K562 (cell line): ENCODE results near the gene MMEL1. TPM values are rescaled to one million over a fixed set of nuclear protein-coding genes. Genes with fewer than 3 reads are reported as not detected.

Source experiments
- ADNP ChIP-seq: fragments of 200-800 bp; sonication (Bioruptor generic); IDR thresholded peaks from 2 replicates; pipeline ENCODE4 v1.6.1; 2016; ENCODE audit warnings: missing genetic modification characterization, missing compliant biosample characterization
- ARID1B ChIP-seq: fragments of 450-650 bp; IDR thresholded peaks from 2 replicates; pipeline ENCODE4 v1.6.1; 2016; ENCODE audit warnings: antibody characterized with exemption, mild to moderate bottlenecking, inconsistent platforms
- CBX3 ChIP-seq, 2 experiments: IDR thresholded peaks; 1 replicate in 1 of 2; 2 replicates in 1 of 2; pipeline ENCODE4 v1.6.1; 2012; ENCODE audit warnings: inconsistent platforms in 2 of 2, low read length in 2 of 2, borderline replicate concordance in 1 of 2, control low read depth in 1 of 2
- NR2C2 ChIP-seq, 2 experiments: fragments of 200-800 bp in 1 of 2; sonication (Bioruptor generic) in 1 of 2; sonication (generic) in 1 of 2; formaldehyde crosslinking in 1 of 2; IDR thresholded peaks; 2 replicates each; pipeline versions ENCODE4 v1.6.1 to v1.8.0; 2016 to 2022; ENCODE audit warnings: mild to moderate bottlenecking in 1 of 2, missing compliant biosample characterization in 1 of 2, missing genetic modification characterization in 1 of 2, missing genetic modification reagents in 1 of 2
- SIN3B ChIP-seq: fragments of 450-650 bp; IDR thresholded peaks from 2 replicates; pipeline ENCODE4 v1.6.1; 2017; ENCODE audit warnings: low read depth, mild to moderate bottlenecking, moderate library complexity
- THRAP3 ChIP-seq: fragments of 450-650 bp; IDR thresholded peaks from 2 replicates; pipeline ENCODE4 v1.6.1; 2016; ENCODE audit warnings: mild to moderate bottlenecking, inconsistent platforms, borderline replicate concordance
- XRCC3 ChIP-seq: fragments of 450-650 bp; IDR thresholded peaks from 2 replicates; pipeline ENCODE4 v1.6.1; 2017; ENCODE audit warnings: mild to moderate bottlenecking, moderate library complexity
- ZNF436 ChIP-seq: fragments of 250-450, 450-650 bp; sonication (Bioruptor Pico); formaldehyde crosslinking; IDR thresholded peaks from 2 replicates; pipeline ENCODE4 v1.7.0; 2020; ENCODE audit warnings: mild to moderate bottlenecking
- polyA plus RNA-seq, 8 experiments: library from polyadenylated mRNA; depleted of rRNA in 4 of 8; stranded (reverse) in 5 of 8; unstranded in 3 of 8; fragments of >200 nt; fragmentation: Nextera tagmentation in 2 of 8; fragmentation: Illumina TruSeq in 1 of 8; extraction: Ambion mirVana in 2 of 8; extraction: Trizol in 1 of 8; gene quantifications; 2 replicates each; pipeline versions ENCODE4 v1.2.1 to v1.2.3, GENCODE V29; 2011 to 2014; ENCODE audit warnings: inconsistent platforms in 1 of 8, missing spikeins in 1 of 8
- total RNA-seq, 7 experiments: library from RNA; depleted of rRNA in 6 of 7; stranded (reverse); fragments of >200 nt in 6 of 7; fragmentation: Illumina TruSeq in 2 of 7; extraction: Trizol in 2 of 7; gene quantifications; 2 replicates each; pipeline versions ENCODE4 v1.2.1 to v1.2.3, GENCODE V29; 2011 to 2021; ENCODE audit warnings: low replicate concordance in 1 of 7
- TF ChIP-seq, protein P1 (sequence below): fragments of 450-650 bp; IDR thresholded peaks from 2 replicates; pipeline ENCODE4 v1.6.1; 2016; ENCODE audit warnings: mild to moderate bottlenecking
- TF ChIP-seq, protein P2 (sequence below): sonication (generic); formaldehyde crosslinking; IDR thresholded peaks from 2 replicates; pipeline ENCODE4 v1.8.0; 2023; ENCODE audit warnings: missing genetic modification reagents, mild to moderate bottlenecking, borderline replicate concordance
- TF ChIP-seq, protein P3 (sequence below): fragments of 250-450 bp; sonication (Bioruptor Pico); IDR thresholded peaks from 2 replicates; pipeline ENCODE4 v1.4.0; 2020

The MMEL1 gene
- total and polyA plus RNA-seq, 9 of the 15 experiments (the other 6 are each of a cell fraction or from before 2014, with no cell fraction given): not detected

DNA sequence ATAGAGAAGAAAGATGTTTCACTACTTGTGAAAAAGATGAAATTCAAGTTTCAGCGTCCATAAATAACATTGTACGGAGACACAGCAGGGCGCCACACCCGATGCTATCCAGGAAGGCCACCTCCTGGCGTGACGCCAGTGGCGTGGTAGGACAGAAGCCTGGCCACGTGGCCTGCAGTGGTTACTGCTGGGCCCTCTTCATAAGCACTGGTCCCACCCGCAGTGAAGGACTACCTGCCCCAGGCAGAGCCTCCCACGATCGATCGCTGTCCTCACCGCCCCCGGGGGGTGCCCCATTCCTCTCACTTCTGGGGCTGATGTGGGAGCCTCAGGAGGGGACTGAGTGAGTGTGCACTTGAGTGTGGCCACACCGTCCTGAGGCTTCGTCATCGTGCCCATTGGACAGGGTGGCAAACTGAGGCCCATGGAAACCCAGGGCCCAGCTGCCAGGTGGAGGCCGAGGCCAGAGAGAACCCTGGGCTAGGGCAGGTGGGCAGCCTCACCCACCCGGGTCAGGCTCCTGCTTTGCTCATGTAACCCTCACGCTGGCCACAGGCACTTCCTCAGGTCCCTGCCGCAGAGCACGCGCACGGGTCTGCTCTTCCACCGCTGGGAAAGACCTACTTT lies 91.1 kb downstream of the MMEL1 start (continued):
- TF ChIP-seq, protein P1, sequence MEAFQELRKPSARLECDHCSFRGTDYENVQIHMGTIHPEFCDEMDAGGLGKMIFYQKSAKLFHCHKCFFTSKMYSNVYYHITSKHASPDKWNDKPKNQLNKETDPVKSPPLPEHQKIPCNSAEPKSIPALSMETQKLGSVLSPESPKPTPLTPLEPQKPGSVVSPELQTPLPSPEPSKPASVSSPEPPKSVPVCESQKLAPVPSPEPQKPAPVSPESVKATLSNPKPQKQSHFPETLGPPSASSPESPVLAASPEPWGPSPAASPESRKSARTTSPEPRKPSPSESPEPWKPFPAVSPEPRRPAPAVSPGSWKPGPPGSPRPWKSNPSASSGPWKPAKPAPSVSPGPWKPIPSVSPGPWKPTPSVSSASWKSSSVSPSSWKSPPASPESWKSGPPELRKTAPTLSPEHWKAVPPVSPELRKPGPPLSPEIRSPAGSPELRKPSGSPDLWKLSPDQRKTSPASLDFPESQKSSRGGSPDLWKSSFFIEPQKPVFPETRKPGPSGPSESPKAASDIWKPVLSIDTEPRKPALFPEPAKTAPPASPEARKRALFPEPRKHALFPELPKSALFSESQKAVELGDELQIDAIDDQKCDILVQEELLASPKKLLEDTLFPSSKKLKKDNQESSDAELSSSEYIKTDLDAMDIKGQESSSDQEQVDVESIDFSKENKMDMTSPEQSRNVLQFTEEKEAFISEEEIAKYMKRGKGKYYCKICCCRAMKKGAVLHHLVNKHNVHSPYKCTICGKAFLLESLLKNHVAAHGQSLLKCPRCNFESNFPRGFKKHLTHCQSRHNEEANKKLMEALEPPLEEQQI: no peak
- no peak for TF ChIP-seq ZNF436 (CRISPR knock-in tag)
- peak in 1 of 2 experiments; percentile 55; a peak in 1 of 3 replicates for TF ChIP-seq CBX3 (IDR thresholded peaks at IDR 0.05; ENCODE audit: borderline replicate concordance in 1 of 2, low read length in 2 of 2)
- TF ChIP-seq, protein P2, sequence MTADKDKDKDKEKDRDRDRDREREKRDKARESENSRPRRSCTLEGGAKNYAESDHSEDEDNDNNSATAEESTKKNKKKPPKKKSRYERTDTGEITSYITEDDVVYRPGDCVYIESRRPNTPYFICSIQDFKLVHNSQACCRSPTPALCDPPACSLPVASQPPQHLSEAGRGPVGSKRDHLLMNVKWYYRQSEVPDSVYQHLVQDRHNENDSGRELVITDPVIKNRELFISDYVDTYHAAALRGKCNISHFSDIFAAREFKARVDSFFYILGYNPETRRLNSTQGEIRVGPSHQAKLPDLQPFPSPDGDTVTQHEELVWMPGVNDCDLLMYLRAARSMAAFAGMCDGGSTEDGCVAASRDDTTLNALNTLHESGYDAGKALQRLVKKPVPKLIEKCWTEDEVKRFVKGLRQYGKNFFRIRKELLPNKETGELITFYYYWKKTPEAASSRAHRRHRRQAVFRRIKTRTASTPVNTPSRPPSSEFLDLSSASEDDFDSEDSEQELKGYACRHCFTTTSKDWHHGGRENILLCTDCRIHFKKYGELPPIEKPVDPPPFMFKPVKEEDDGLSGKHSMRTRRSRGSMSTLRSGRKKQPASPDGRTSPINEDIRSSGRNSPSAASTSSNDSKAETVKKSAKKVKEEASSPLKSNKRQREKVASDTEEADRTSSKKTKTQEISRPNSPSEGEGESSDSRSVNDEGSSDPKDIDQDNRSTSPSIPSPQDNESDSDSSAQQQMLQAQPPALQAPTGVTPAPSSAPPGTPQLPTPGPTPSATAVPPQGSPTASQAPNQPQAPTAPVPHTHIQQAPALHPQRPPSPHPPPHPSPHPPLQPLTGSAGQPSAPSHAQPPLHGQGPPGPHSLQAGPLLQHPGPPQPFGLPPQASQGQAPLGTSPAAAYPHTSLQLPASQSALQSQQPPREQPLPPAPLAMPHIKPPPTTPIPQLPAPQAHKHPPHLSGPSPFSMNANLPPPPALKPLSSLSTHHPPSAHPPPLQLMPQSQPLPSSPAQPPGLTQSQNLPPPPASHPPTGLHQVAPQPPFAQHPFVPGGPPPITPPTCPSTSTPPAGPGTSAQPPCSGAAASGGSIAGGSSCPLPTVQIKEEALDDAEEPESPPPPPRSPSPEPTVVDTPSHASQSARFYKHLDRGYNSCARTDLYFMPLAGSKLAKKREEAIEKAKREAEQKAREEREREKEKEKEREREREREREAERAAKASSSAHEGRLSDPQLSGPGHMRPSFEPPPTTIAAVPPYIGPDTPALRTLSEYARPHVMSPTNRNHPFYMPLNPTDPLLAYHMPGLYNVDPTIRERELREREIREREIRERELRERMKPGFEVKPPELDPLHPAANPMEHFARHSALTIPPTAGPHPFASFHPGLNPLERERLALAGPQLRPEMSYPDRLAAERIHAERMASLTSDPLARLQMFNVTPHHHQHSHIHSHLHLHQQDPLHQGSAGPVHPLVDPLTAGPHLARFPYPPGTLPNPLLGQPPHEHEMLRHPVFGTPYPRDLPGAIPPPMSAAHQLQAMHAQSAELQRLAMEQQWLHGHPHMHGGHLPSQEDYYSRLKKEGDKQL (CRISPR knock-in tag): no peak
- no peak for TF ChIP-seq SIN3B
- no peak for TF ChIP-seq XRCC3
- TF ChIP-seq ARID1B: peak; percentile 46
- no peak for TF ChIP-seq THRAP3
- TF ChIP-seq ADNP: peak; percentile 97
- 0 out of 2 replicates have a peak, but pooled peaks have one; percentile 29 for TF ChIP-seq NR2C2 (CRISPR knock-in tag; IDR thresholded peaks at IDR 0.05)
- no peak for TF ChIP-seq NR2C2 (tag; IDR thresholded peaks at IDR 0.05)
- TF ChIP-seq, protein P3, sequence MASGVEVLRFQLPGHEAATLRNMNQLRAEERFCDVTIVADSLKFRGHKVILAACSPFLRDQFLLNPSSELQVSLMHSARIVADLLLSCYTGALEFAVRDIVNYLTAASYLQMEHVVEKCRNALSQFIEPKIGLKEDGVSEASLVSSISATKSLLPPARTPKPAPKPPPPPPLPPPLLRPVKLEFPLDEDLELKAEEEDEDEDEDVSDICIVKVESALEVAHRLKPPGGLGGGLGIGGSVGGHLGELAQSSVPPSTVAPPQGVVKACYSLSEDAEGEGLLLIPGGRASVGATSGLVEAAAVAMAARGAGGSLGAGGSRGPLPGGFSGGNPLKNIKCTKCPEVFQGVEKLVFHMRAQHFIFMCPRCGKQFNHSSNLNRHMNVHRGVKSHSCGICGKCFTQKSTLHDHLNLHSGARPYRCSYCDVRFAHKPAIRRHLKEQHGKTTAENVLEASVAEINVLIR (CRISPR knock-in tag): no peak
